Measurements from ENCODE around the gene FAM222A.

Gene FAM222A

DNA sequence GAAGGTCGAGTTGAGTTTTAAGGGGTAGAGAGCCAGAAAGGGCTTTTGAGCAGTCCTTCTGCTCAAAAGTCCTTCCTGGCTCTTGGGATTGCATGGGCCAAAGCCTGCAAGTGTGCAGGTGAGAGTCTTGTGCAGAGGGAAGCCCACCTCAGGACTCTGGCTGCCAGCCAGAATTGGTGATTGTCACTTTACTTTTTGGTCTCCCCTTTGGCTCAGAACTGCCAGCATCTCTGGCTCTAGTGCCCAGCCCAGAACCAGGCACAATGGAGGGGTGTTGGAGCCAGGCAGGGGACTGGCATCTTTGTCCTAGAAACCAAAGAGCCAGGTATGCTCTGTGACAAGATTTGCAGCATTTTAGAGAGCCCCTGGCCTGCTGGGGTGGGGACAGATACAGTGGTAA lies 23.5 kb downstream of the FAM222A start:
- H3K27me3 ChIP-seq (ENCODE audit: low read depth, low read length), result no peaks in the 10 kb centered on the region
- no peaks in the 10 kb centered on the region for H3K4me1 ChIP-seq (ENCODE audit: control insufficient read depth in 1 of 2, insufficient read depth in 2 of 2, low read length in 2 of 2)
- H3K9me3 ChIP-seq (ENCODE audit: control insufficient read depth in 1 of 2, low read length in 2 of 2), result no peaks in the 10 kb centered on the region
- H3K36me3 ChIP-seq (ENCODE audit: control insufficient read depth in 1 of 2, insufficient read depth in 2 of 2, low read length in 2 of 2), result no peaks in the 10 kb centered on the region
- H3K27ac ChIP-seq (ENCODE audit: low read length), result no peak overlapping the region
- H3K4me3 ChIP-seq (ENCODE audit: low read depth in 1 of 2, low read length in 2 of 2), result no peak overlapping the region

DNA sequence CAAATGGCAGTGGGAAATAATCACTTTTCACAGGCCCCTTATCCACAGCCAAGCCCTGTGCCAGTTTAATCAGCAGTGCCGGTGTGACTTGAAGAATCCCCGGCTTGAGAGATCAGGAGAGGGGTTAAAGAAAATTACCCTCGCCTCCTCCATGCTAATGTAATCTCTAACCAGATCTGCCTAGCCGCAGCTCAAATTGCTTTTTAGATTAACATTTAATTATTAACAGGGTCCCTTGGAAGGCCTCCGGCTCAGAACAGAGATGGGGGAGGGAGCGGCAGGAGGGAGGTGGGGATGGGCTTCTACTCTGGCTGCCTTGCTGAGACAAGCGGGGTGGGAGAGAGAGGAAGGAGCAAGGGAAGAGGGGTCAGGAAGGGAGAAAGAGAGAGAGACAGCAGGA lies 24.0 kb downstream of the FAM222A start:
- no peaks in the 10 kb centered on the region for H3K4me1 ChIP-seq (ENCODE audit: control insufficient read depth in 1 of 2, insufficient read depth in 2 of 2, low read length in 2 of 2)
- no peaks in the 10 kb centered on the region for H3K36me3 ChIP-seq (ENCODE audit: control insufficient read depth in 1 of 2, insufficient read depth in 2 of 2, low read length in 2 of 2)
- no peak overlapping the region for H3K4me3 ChIP-seq (ENCODE audit: low read depth in 1 of 2, low read length in 2 of 2)
- H3K27ac ChIP-seq (ENCODE audit: low read length), result no peak overlapping the region
- no peaks in the 10 kb centered on the region for H3K9me3 ChIP-seq (ENCODE audit: control insufficient read depth in 1 of 2, low read length in 2 of 2)
- no peaks in the 10 kb centered on the region for H3K27me3 ChIP-seq (ENCODE audit: low read depth, low read length)

DNA sequence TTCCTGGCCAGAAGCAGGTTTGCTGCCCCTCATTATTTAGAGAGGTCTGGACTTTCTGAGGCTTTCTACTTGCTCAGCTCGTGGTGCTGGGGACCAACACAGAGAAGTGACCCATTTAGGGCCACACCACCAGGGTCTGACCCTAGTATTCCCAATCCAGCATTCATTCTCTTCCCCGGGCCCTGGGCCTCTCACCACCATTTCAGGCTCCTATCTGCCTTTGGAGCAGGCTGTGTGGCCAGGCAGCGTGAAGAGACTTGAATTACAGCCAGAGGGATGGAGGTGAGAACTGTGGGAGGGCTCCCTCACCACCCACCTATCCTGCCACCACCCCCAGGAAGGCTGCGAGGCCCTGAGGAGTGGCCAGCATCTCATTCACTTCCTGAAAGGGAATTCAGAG lies 24.6 kb downstream of the FAM222A start:
- Histone ChIP-seq H3K27ac (ENCODE audit: low read length) (no peak overlapping the region), H3K27me3 (ENCODE audit: low read depth, low read length) (no peaks in the 10 kb centered on the region), H3K4me3 (ENCODE audit: low read depth in 1 of 2, low read length in 2 of 2) (no peak overlapping the region)

DNA sequence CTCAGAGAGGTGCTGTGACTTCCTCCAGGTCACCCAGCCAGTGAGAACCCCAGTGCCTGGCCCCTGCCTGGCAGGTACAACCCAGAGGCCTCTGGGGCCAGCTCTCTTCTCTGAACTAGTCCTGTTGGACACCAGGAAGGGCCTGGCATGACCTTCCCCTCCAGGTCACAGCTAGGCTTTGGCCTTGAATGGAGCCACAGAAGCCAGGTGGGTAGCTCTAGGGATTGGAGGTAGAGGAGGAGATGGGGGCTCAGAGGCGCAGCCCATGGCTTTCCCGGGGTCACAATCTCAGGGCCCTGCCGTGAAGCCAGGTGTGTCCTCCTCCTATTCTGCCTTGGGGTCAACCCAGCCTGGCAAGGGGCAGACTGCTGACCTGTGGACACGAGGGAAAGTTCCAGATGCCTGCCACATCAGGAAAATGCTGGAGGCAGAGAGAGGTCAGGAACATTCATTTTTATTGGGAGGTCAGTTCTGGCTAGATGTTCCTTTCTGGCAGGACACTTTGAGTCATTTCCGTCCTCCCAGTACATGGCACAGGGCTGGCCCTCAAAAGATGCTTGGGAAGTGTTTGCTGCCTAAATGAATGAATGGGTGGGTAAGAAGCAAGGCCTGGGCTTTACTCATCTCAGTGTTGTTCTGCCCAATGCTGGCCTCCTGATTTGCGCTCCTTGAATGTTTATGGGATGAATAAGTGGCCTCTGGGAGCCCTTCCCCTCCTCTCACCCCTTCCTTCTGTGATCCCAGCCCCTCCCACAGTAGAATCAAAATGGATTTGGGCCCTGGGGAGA lies 25.4 kb downstream of the FAM222A start:
- Histone ChIP-seq H3K4me3 (ENCODE audit: low read depth in 1 of 2, low read length in 2 of 2) (no peak overlapping the region), H3K4me1 (ENCODE audit: control insufficient read depth in 1 of 2, insufficient read depth in 2 of 2, low read length in 2 of 2) (no peaks in the 10 kb centered on the region), H3K36me3 (ENCODE audit: control insufficient read depth in 1 of 2, insufficient read depth in 2 of 2, low read length in 2 of 2) (no peaks in the 10 kb centered on the region), H3K27ac (ENCODE audit: low read length) (no peak overlapping the region), H3K27me3 (ENCODE audit: low read depth, low read length) (no peaks in the 10 kb centered on the region), H3K9me3 (ENCODE audit: control insufficient read depth in 1 of 2, low read length in 2 of 2) (no peaks in the 10 kb centered on the region)

More for the DNA sequence above, 24.6 kb downstream of the FAM222A start:
- H3K36me3 ChIP-seq (ENCODE audit: control insufficient read depth in 1 of 2, insufficient read depth in 2 of 2, low read length in 2 of 2), result no peaks in the 10 kb centered on the region
- no peaks in the 10 kb centered on the region for H3K9me3 ChIP-seq (ENCODE audit: control insufficient read depth in 1 of 2, low read length in 2 of 2)
- H3K4me1 ChIP-seq (ENCODE audit: control insufficient read depth in 1 of 2, insufficient read depth in 2 of 2, low read length in 2 of 2), result no peaks in the 10 kb centered on the region

DNA sequence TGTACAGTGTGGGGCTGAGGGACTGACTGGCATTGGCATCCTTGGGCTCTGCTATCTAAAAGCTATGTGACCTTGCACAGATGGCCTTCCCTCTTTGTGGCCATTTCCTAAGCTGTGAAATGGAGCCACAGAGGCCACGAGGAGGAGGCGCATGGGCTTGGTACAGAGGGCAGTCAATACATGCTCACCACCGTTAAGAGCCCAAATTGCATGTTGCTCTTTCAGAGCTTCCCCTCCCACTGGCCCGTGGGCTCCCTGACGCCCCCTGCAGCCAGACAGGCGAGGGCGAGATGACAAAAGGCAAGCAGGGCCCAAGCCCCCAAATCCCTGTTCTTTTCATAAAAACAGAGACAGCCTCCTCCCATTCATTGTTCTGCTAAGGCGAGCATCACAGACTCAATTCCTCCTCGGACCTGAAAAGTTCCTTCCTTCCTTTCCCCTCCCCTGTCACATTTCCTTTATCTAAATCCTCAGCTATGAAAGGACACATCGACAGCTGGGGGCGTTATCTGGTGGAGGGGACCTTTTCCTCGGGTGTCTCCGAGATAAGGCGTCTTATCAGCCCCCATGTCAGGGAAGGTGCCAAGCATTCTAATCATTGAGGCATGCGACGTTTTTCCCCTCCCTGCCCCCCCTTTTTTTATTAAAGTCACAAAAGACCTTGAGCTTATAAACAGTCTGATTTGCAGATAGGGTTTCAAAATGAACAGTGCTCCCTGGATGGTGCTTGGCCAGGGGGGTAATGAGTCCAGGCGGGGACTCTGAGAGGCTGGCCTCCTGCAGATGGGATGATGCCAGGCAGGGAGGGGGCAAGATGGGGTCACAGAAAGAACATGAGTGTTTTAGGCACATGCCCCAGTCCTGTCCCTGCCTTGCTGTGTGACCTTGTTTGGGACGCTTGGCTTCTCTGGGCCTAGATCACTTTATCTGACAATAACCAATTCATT lies 26.4 kb downstream of the FAM222A start:
- no peaks in the 10 kb centered on the region for H3K27me3 ChIP-seq (ENCODE audit: low read depth, low read length)
- H3K27ac ChIP-seq (ENCODE audit: low read length), result no peak overlapping the region
- H3K4me1 ChIP-seq (ENCODE audit: control insufficient read depth in 1 of 2, insufficient read depth in 2 of 2, low read length in 2 of 2), result peaks cover 0 to 1% of the 10 kb centered on the region in 2 donors
- H3K36me3 ChIP-seq (ENCODE audit: control insufficient read depth in 1 of 2, insufficient read depth in 2 of 2, low read length in 2 of 2), result no peaks in the 10 kb centered on the region
- H3K4me3 ChIP-seq (ENCODE audit: low read depth in 1 of 2, low read length in 2 of 2), result no peak overlapping the region
- no peaks in the 10 kb centered on the region for H3K9me3 ChIP-seq (ENCODE audit: control insufficient read depth in 1 of 2, low read length in 2 of 2)

DNA sequence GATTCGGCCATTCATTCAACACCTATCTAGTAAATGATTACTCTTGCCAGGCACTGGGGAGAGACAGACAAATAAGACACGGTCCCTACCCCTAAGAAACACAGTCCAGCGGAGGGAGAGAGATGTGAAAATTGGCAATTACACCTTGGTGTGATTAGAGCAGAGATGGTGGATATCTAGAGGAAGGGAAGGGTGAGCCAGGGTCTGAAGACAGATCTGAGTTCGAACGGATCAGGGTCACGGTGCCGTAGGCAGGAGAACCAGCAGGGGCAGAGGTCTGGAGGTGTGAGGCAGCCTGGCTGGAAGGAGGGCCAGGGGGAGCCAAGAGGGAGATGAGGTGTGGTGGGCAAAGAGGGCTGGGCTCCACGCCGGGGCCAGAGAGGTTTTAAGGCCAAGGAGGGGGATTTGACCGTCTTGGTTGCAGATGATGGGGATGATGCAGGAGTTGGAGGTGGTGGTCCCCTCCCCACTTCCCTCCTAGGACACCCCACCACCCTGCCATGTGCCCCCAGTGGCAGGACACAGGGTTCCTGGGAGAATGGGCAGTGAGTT lies 27.1 kb downstream of the FAM222A start:
- no peaks in the 10 kb centered on the region for H3K9me3 ChIP-seq (ENCODE audit: control insufficient read depth in 1 of 2, low read length in 2 of 2)
- H3K4me3 ChIP-seq (ENCODE audit: low read depth in 1 of 2, low read length in 2 of 2), result no peak overlapping the region
- no peak overlapping the region for H3K27ac ChIP-seq (ENCODE audit: low read length)
- no peaks in the 10 kb centered on the region for H3K36me3 ChIP-seq (ENCODE audit: control insufficient read depth in 1 of 2, insufficient read depth in 2 of 2, low read length in 2 of 2)
- H3K27me3 ChIP-seq (ENCODE audit: low read depth, low read length), result no peaks in the 10 kb centered on the region
- H3K4me1 ChIP-seq (ENCODE audit: control insufficient read depth in 1 of 2, insufficient read depth in 2 of 2, low read length in 2 of 2), result peaks cover 0 to 5% of the 10 kb centered on the region in 2 donors

DNA sequence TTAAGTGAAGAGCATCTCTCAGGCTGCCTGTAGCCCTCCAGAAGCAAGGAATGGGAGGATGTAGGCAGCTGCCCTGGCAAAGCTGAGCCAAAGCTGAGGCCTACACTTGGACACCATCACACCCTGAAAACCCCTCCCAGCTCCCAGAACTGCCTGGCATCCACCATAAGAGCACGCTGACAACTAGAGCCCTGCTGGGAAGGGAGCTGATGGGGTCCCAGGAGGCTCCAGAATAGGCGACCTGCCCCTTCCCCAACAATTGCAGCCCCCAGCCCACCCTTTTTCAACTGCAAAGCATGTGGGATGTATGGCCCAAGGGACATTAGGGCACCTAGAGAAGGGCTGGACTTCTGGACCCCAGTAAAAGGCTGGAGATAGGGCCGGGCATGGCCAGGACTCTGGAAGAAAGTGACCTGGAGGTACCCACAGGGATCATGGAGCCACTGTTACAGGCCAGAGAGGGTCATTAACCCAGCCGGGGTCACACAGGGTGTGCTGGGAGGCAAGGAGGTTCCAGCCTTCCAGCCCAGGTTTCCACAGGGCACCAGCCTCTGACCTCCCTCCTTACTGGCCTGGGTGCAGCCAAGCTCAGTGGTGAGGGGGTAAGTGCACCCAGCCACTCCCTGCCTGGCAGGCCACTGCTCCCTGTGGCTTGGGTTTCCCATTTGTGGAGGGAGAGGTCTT lies 27.8 kb downstream of the FAM222A start:
- no peaks in the 10 kb centered on the region for H3K36me3 ChIP-seq (ENCODE audit: control insufficient read depth in 1 of 2, insufficient read depth in 2 of 2, low read length in 2 of 2)
- H3K4me3 ChIP-seq (ENCODE audit: low read depth in 1 of 2, low read length in 2 of 2), result no peak overlapping the region
- no peaks in the 10 kb centered on the region for H3K9me3 ChIP-seq (ENCODE audit: control insufficient read depth in 1 of 2, low read length in 2 of 2)
- H3K27me3 ChIP-seq (ENCODE audit: low read depth, low read length), result no peaks in the 10 kb centered on the region
- no peak overlapping the region for H3K27ac ChIP-seq (ENCODE audit: low read length)
- peaks cover 0 to 5% of the 10 kb centered on the region in 2 donors for H3K4me1 ChIP-seq (ENCODE audit: control insufficient read depth in 1 of 2, insufficient read depth in 2 of 2, low read length in 2 of 2)

DNA sequence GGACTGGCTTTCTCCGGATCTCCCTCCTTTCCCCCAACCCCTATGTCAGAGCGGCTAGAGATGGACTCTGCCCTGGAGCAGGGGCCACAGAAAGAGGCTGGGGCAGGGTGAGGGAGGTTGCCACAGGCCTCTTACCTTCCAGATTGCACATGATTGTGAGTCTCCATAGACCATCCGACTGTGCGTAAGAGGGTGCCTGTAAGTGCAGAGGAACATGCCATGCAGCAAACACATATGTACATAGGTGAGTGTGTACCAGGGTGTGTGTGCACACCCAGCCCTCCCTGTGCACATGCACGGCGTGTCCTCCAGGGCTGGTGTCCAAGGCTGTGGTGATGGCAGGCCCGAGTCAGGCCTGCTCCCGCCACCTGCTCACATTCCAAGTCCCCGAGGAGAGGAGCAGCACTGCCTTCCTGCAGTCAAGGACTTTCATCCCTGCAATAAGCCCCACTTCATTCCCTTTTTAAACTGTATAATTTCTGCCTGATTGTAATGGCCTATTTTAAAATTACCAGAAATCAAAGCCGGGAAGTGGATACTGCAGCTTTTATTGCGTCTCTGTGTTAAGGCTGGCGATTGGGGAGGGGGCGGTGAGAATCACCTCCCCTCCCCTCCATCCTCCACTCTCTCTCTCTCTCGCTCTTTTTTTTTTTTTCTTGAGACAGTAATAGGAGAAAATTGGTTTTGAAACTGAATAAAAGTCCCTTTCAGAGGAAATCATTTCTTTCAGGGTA lies 28.5 kb downstream of the FAM222A start:
- no peaks in the 10 kb centered on the region for H3K9me3 ChIP-seq (ENCODE audit: control insufficient read depth in 1 of 2, low read length in 2 of 2)
- no peaks in the 10 kb centered on the region for H3K27me3 ChIP-seq (ENCODE audit: low read depth, low read length)
- no peaks in the 10 kb centered on the region for H3K36me3 ChIP-seq (ENCODE audit: control insufficient read depth in 1 of 2, insufficient read depth in 2 of 2, low read length in 2 of 2)
- H3K4me1 ChIP-seq (ENCODE audit: control insufficient read depth in 1 of 2, insufficient read depth in 2 of 2, low read length in 2 of 2), result peaks cover 0 to 5% of the 10 kb centered on the region in 2 donors
- H3K27ac ChIP-seq (ENCODE audit: low read length), result no peak overlapping the region
- H3K4me3 ChIP-seq (ENCODE audit: low read depth in 1 of 2, low read length in 2 of 2), result no peak overlapping the region

DNA sequence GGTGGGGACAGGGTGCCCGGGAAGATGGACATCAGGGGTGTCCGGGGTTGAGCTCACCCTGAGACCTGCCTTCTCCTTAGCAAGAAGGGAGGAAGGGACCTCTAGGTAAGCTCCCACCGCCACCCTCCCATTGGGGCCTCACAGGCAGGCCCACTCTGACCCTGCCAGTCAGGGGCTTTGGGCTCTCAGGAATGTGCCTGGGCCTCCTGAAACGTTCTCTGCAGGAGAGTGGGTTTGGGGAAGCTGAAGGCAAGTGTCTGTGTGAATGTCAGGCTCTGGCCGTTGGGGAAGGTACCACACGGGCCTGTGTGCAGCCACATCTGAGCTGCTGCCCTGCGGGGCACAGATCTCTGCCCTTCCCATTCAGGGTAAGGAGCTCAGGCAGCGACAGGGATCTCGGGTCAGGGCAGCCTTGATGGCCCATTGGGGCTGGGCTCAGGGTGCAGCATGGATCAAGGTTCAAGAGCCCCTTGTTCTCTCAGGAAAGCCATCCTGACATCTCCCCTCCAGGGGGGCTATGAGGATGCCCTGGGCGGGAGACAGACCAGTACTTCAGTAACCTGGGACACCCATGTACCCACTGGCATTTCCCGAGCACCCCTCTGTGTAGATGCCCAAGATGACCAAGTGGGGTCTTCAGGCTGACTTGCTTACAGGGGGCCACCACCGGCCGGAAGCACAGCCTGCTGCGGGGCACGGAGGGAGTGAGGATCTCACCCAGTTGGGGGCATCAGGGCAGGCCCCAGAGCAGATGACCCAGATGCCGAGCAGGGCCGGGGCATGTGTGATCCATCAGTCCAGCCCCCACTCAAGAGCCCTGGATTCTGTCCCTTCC lies 29.7 kb downstream of the FAM222A start:
- no peaks in the 10 kb centered on the region for H3K27me3 ChIP-seq (ENCODE audit: low read depth, low read length)
- H3K9me3 ChIP-seq (ENCODE audit: control insufficient read depth in 1 of 2, low read length in 2 of 2), result no peaks in the 10 kb centered on the region
- peaks cover 0 to 5% of the 10 kb centered on the region in 2 donors for H3K4me1 ChIP-seq (ENCODE audit: control insufficient read depth in 1 of 2, insufficient read depth in 2 of 2, low read length in 2 of 2)
- H3K4me3 ChIP-seq (ENCODE audit: low read depth in 1 of 2, low read length in 2 of 2), result no peak overlapping the region
- H3K27ac ChIP-seq (ENCODE audit: low read length), result no peak overlapping the region
- no peaks in the 10 kb centered on the region for H3K36me3 ChIP-seq (ENCODE audit: control insufficient read depth in 1 of 2, insufficient read depth in 2 of 2, low read length in 2 of 2)

DNA sequence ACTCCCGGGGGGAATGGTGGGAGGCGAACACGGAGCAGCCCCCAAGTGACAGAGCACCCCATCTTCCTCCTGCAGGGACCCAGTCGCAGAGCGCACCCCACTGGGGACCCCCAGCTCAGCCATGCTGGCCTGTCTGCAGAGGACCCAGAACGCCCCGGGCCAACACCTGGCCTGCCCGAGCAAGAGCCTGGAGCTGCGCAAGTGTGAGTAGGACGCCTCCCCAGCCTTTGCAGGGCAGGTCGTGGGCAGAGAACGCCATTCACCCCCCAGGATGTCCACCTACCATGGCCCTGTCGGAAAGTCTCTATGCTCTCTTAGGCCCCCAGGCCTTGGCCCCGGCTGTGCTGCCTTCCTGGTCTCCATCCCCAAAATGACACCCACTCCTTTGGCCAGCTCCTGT lies 30.4 kb downstream of the FAM222A start:
- H3K27ac ChIP-seq (ENCODE audit: low read length), result no peak overlapping the region
- peaks cover 0 to 5% of the 10 kb centered on the region in 2 donors for H3K4me1 ChIP-seq (ENCODE audit: control insufficient read depth in 1 of 2, insufficient read depth in 2 of 2, low read length in 2 of 2)

More for the DNA sequence above, 30.4 kb downstream of the FAM222A start:
- H3K9me3 ChIP-seq (ENCODE audit: control insufficient read depth in 1 of 2, low read length in 2 of 2), result no peaks in the 10 kb centered on the region
- no peaks in the 10 kb centered on the region for H3K36me3 ChIP-seq (ENCODE audit: control insufficient read depth in 1 of 2, insufficient read depth in 2 of 2, low read length in 2 of 2)
- H3K4me3 ChIP-seq (ENCODE audit: low read depth in 1 of 2, low read length in 2 of 2), result no peak overlapping the region
- no peaks in the 10 kb centered on the region for H3K27me3 ChIP-seq (ENCODE audit: low read depth, low read length)

Data from muscle layer of duodenum (tissue), 2 donors.